ENCODE measurements around the gene RNU1-3.

DNA sequence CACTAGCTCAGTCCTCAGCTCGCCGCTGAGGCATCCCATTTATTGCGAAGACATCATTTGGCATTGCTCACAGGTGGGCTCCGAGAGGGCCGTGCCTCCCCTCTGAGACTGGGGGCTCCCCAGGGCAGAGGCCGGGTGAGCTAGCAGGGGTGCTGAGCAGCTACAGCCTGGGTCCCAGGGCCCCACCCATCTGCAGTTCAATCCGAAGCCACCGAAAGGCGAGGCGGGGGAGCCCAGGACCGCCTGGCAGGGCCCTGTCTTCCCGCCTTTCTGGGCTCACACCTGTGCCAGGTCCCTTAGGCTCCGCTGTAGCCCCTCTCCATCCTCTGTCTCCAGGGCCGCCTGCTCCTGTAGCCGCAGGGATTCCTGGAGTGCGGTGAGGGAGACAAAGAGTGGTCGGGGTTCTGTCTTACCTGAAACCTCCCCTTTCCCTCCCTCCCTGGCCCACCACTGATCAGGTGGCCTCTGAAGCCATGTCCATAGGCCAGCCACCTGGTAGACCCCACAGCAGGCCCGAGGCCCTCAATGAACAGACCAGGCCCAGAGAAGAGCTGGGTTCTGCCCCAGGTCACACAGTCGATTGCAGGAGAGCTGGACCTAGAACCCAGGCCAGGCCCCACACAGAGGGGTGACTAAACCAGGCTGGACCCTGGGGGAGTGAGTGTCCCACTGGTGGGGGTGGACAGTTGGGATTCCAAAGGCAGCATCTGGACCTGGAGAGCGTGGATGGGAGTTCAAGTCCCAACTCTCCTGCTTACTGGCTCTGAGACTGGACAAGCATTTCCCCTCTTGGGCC, 35.3 kb downstream of the RNU1-3 start:
- no peak for TF ChIP-seq CTCF (IDR thresholded peaks at IDR 0.05; ENCODE audit: control extremely low read depth in 1 of 3, insufficient read depth in 1 of 3, low read depth in 1 of 3, low read length in 3 of 3)
- TF ChIP-seq POLR2AphosphoS5 (IDR thresholded peaks at IDR 0.05; ENCODE audit: low read depth, low read length), result no peak

Measured in H1 (cell line).